Measurements from ENCODE around the gene ENDOD1.

ENDOD1 gene

GRCh38 chr11:95067039-95067840, 22.4 kb upstream of the ENDOD1 start:
- peak; percentile 72 for TF ChIP-seq CTCF (conservative IDR thresholded peaks at IDR 0.05)

GRCh38 chr11:95067841-95068219, 21.8 kb upstream of the ENDOD1 start:
- no peak for TF ChIP-seq CTCF (conservative IDR thresholded peaks at IDR 0.05)
- H3K27ac ChIP-seq: peak overlapping the region; percentile 96

More at GRCh38 chr11:95067039-95067840, 22.4 kb upstream of the ENDOD1 start:
- H3K27ac ChIP-seq: peak overlapping the region; percentile 96

GRCh38 chr11:95068549-95068948, 21.1 kb upstream of the ENDOD1 start:
- no peak for TF ChIP-seq CTCF (conservative IDR thresholded peaks at IDR 0.05)
- H3K27ac ChIP-seq: peak overlapping the region; percentile 96

GRCh38 chr11:95070471-95070870, 19.2 kb upstream of the ENDOD1 start:
- no peak for TF ChIP-seq CTCF (conservative IDR thresholded peaks at IDR 0.05)
- no peak overlapping the region for H3K27ac ChIP-seq

GRCh38 chr11:95072948-95073347, 16.7 kb upstream of the ENDOD1 start:
- peak overlapping the region; percentile 86 for H3K27ac ChIP-seq
- TF ChIP-seq CTCF (conservative IDR thresholded peaks at IDR 0.05): no peak

GRCh38 chr11:95074792-95075563, 14.7 kb upstream of the ENDOD1 start:
- peak overlapping the region; percentile 86 for H3K27ac ChIP-seq

More at GRCh38 chr11:95074792-95075563, 14.7 kb upstream of the ENDOD1 start:
- TF ChIP-seq CTCF (conservative IDR thresholded peaks at IDR 0.05): no peak
